ENCODE data around the gene NLGN1. TPM values are rescaled to one million over a fixed set of nuclear protein-coding genes. Genes with fewer than 3 reads are reported as not detected.

The NLGN1 gene
- total RNA-seq, 1 donor from 2014 or later, result 34.8 TPM

DNA sequence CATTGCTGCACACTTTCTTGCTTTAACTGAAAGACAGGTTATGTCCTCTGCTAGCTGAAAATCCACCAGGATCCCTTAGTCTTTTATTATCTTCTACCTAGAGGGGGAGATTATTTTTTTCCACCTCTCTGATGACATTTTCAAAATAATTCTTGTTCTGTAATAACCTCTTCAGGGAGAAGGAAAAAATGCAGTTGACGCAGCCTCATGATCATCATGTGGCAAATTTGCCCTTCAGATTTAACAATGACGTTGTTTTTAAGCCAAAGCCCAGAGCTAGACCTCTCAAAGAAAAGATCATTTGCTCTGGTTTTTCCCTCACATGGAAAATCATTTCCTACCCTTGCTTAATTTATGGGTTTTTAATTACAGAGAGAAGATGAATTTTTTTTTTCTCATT is 724.9 kb downstream of the NLGN1 start:
- Histone ChIP-seq H3K4me1 (no peaks in the 10 kb centered on the region), H3K9ac (no peak overlapping the region), H4K20me1 (ENCODE audit: low read depth) (no peaks in the 10 kb centered on the region), H3K9me3 (ENCODE audit: low read depth) (no peaks in the 10 kb centered on the region), H3K79me2 (ENCODE audit: low read depth) (no peaks in the 10 kb centered on the region), H3K4me3 (no peak overlapping the region), H2AFZ (replicated peaks) (no peak overlapping the region), H3F3A (ENCODE audit: low read depth) (no peaks in the 10 kb centered on the region), H3K36me3 (no peaks in the 10 kb centered on the region), H3K27ac (no peak overlapping the region), H3K4me2 (no peak overlapping the region), H3K27me3 (no peaks in the 10 kb centered on the region)
- no peak for DNase-seq (ENCODE audit: low spot score)
- H3K36me3 Mint-ChIP-seq, result no peaks in the 10 kb centered on the region
- H3K4me1 Mint-ChIP-seq, result peaks cover 9% of the 10 kb centered on the region
- TF ChIP-seq CTCF (IDR thresholded peaks at IDR 0.05) (no peak), EZH2phosphoT487 (IDR thresholded peaks at IDR 0.05) (no peak)
- H3K27ac Mint-ChIP-seq, result no peak overlapping the region
- H3K27me3 Mint-ChIP-seq (ENCODE audit: insufficient read depth, low read depth), result no peaks in the 10 kb centered on the region
- H3K9me3 Mint-ChIP-seq, result no peaks in the 10 kb centered on the region
- no peak overlapping the region for H3K4me3 Mint-ChIP-seq

GRCh38 chr3:174125267-174125824 is 727.8 kb downstream of the NLGN1 start:
- H3K27me3 ChIP-seq, result no peaks in the 10 kb centered on the region
- TF ChIP-seq EZH2 (IDR thresholded peaks at IDR 0.05) (no peak), CTCF (IDR thresholded peaks at IDR 0.05) (peak; percentile 83)

DNA sequence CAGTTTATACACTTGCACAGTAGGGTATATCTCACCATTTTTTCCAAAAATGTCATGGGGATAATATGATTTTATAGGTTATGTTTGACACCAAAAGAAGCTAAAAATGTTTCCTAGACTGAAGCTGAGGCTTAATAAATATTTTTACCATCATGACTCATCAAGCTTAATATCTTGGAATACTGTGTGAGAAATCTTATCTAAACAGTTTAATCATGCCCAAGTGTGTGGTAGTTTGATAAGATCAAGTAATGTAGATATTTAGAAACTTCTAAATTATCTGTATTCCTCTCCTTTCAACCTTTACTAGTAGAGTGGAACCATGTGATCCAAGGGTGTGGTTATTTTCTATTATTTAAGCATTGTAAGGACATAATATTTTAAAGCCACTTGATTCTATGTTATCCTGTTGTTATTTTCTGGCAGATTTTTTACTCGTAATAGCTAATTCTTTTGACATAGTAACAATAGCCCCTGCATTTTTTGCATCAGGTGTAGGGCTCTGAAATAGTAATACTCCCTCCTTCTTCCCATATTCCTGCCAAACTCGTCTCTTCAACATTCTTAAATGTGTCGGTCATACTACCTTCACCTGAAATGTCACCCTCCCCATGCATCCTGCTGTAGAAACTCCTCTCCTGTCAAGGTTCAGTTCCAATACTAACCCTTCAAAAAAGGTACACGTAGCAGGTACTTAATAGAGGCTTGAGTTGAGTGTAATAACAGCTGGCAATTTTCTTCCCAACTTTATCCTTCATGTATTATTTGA is 729.6 kb downstream of the NLGN1 start:
- H3K4me3 ChIP-seq, result no peak overlapping the region
- H2AFZ ChIP-seq (replicated peaks), result no peak overlapping the region
- no peaks in the 10 kb centered on the region for H3K79me2 ChIP-seq (ENCODE audit: low read depth)
- Mint-ChIP-seq H3K27me3 (ENCODE audit: insufficient read depth, low read depth) (no peaks in the 10 kb centered on the region), H3K4me3 (no peak overlapping the region), H3K9me3 (no peaks in the 10 kb centered on the region), H3K36me3 (no peaks in the 10 kb centered on the region), H3K27ac (no peak overlapping the region), H3K4me1 (no peaks in the 10 kb centered on the region)
- H3K36me3 ChIP-seq, result no peaks in the 10 kb centered on the region
- H3K27me3 ChIP-seq, result no peaks in the 10 kb centered on the region
- H3K4me2 ChIP-seq, result no peak overlapping the region
- DNase-seq (ENCODE audit: low spot score), result no peak
- no peaks in the 10 kb centered on the region for H3K4me1 ChIP-seq
- H3K9ac ChIP-seq, result no peak overlapping the region
- TF ChIP-seq EZH2phosphoT487 (IDR thresholded peaks at IDR 0.05), result no peak
- no peak for TF ChIP-seq CTCF (IDR thresholded peaks at IDR 0.05)
- no peaks in the 10 kb centered on the region for H4K20me1 ChIP-seq (ENCODE audit: low read depth)
- H3K27ac ChIP-seq, result no peak overlapping the region
- H3F3A ChIP-seq (ENCODE audit: low read depth), result no peaks in the 10 kb centered on the region
- H3K9me3 ChIP-seq (ENCODE audit: low read depth), result no peaks in the 10 kb centered on the region

More at GRCh38 chr3:174125267-174125824, 727.8 kb downstream of the NLGN1 start:
- Histone ChIP-seq H3K4me3 (no peak overlapping the region), H3K4me1 (no peaks in the 10 kb centered on the region), H3K27ac (no peak overlapping the region), H3K9me3 (ENCODE audit: low read depth) (no peaks in the 10 kb centered on the region), H3K4me2 (no peak overlapping the region), H4K20me1 (ENCODE audit: low read depth) (no peaks in the 10 kb centered on the region), H2AFZ (replicated peaks) (no peak overlapping the region), H3K9ac (no peak overlapping the region), H3F3A (ENCODE audit: low read depth) (no peaks in the 10 kb centered on the region), H3K36me3 (no peaks in the 10 kb centered on the region), H3K79me2 (ENCODE audit: low read depth) (no peaks in the 10 kb centered on the region)
- Mint-ChIP-seq H3K9me3 (no peaks in the 10 kb centered on the region), H3K36me3 (no peaks in the 10 kb centered on the region), H3K4me1 (peaks cover 9% of the 10 kb centered on the region), H3K27me3 (ENCODE audit: insufficient read depth, low read depth) (no peaks in the 10 kb centered on the region), H3K4me3 (no peak overlapping the region), H3K27ac (no peak overlapping the region)
- DNase-seq (ENCODE audit: low spot score), result peak; percentile 59
